H1 (cell line): ENCODE measurements around the gene ENPEP. TPM values are rescaled to one million over a fixed set of nuclear protein-coding genes. Genes with fewer than 3 reads are reported as not detected.

Experiments used
- CTCF ChIA-PET: fragments of 300-600 bp; sonication (Branson Sonifier 250); formaldehyde crosslinking; loops from one replicate; lab custom pipeline; 2021; ENCODE audit not compliant: partially characterized antibody; lab: Charles Lee
- POLR2A ChIA-PET: fragments of 300-600 bp; sonication (Branson Sonifier 250); formaldehyde crosslinking; loops from one replicate; lab custom pipeline; 2021; ENCODE audit warnings: inconsistent platforms; ENCODE audit not compliant: partially characterized antibody; lab: Charles Lee
- DNase-seq, 2 experiments: peaks; one replicate each; pipeline versions ENCODE4 v3.0.0 to v3.0.0-alpha.2; 2010 to 2022; ENCODE audit warnings: low spot score in 2 of 2, low read depth in 1 of 2, mixed read lengths in 1 of 2
- FAIRE-seq: peaks from 2 replicates; lab custom pipeline; 2011; peaks lifted over from hg19 to GRCh38; lab: Jason Lieb, UNC
- H2AFZ ChIP-seq: 2 replicates; pipeline ENCODE4 v1.8.1; 2012; ENCODE audit warnings: low read length, inconsistent platforms
- H2AK5ac ChIP-seq: 2 replicates; pipeline ENCODE4 v1.6.1; 2013; ENCODE audit warnings: low read depth, low read length
- H2BK120ac ChIP-seq: replicated peaks from 2 replicates; pipeline ENCODE3; 2013; ENCODE audit warnings: low read depth, low read length, inconsistent platforms
- H2BK12ac ChIP-seq: 2 replicates; pipeline ENCODE4 v1.6.1; 2013; ENCODE audit warnings: low read depth, low read length
- H2BK15ac ChIP-seq: 2 replicates; pipeline ENCODE4 v1.6.1; 2013; ENCODE audit warnings: low read length
- H2BK20ac ChIP-seq: 2 replicates; pipeline ENCODE4 v1.6.1; 2013; ENCODE audit warnings: low read length
- H2BK5ac ChIP-seq: 2 replicates; pipeline ENCODE4 v1.6.1; 2013; ENCODE audit warnings: low read depth, low read length
- H3K14ac ChIP-seq: 2 replicates; pipeline ENCODE4 v1.6.1; 2013; ENCODE audit warnings: inconsistent platforms; ENCODE audit not compliant: insufficient read length
- H3K18ac ChIP-seq: 2 replicates; pipeline ENCODE4 v1.6.1; 2013; ENCODE audit warnings: low read length; ENCODE audit errors: extremely low read depth
- H3K23ac ChIP-seq: 2 replicates; pipeline ENCODE4 v1.6.1; 2013; ENCODE audit warnings: inconsistent platforms; ENCODE audit not compliant: insufficient read length
- H3K23me2 ChIP-seq: 2 replicates; pipeline ENCODE4 v1.6.1; 2013; ENCODE audit warnings: low read depth, low read length
- H3K27ac ChIP-seq: 2 replicates; pipeline ENCODE4 v1.6.1; 2011; ENCODE audit warnings: low read depth, low read length, inconsistent platforms
- H3K27me3 ChIP-seq, 4 experiments: replicated peaks in 1 of 4; 1 replicate in 1 of 4; 2 replicates in 3 of 4; pipeline versions ENCODE4 v1.6.1 to v1.8.1; 2011 to 2013; ENCODE audit warnings: low read length in 3 of 4, mild to moderate bottlenecking in 3 of 4, inconsistent platforms in 2 of 4, mixed read lengths in 2 of 4, moderate library complexity in 1 of 4; ENCODE audit not compliant: control insufficient read depth in 3 of 4, insufficient read depth in 3 of 4; ENCODE audit errors: extremely low read depth in 1 of 4
- H3K36me3 ChIP-seq, 4 experiments: 2 replicates each; pipeline versions ENCODE4 v1.6.1 to v1.8.1; 2011 to 2013; ENCODE audit warnings: mild to moderate bottlenecking in 4 of 4, low read length in 3 of 4, moderate library complexity in 2 of 4, control low read depth in 1 of 4, inconsistent platforms in 1 of 4; ENCODE audit not compliant: insufficient read depth in 4 of 4, control insufficient read depth in 2 of 4
- H3K4ac ChIP-seq: replicated peaks from 2 replicates; pipeline ENCODE3; 2013; ENCODE audit warnings: low read length, low read depth, mixed read lengths, inconsistent platforms; ENCODE audit not compliant: insufficient read length
- H3K4me1 ChIP-seq, 4 experiments: replicated peaks in 1 of 4; 1 replicate in 1 of 4; 2 replicates in 3 of 4; pipeline versions ENCODE4 v1.6.1 to v1.8.1; 2011 to 2013; ENCODE audit warnings: low read length in 3 of 4, inconsistent platforms in 2 of 4, mixed read lengths in 1 of 4; ENCODE audit not compliant: insufficient read depth in 4 of 4, control insufficient read depth in 3 of 4
- H3K4me2 ChIP-seq, 2 experiments: 2 replicates each; pipeline versions ENCODE4 v1.6.1 to v1.8.1; 2011 to 2013; ENCODE audit warnings: low read depth in 2 of 2, low read length in 2 of 2, control low read depth in 1 of 2, inconsistent platforms in 1 of 2, mild to moderate bottlenecking in 1 of 2; ENCODE audit not compliant: insufficient read depth in 1 of 2
- H3K4me3 ChIP-seq, 4 experiments: fragments of 200-600, 300-600 bp in 1 of 4; sonication (generic), shearing (Covaris generic), sonication (Bioruptor Twin) in 1 of 4; 2 replicates each; pipeline versions ENCODE4 v1.5.1 to v1.8.1; 2011 to 2016; ENCODE audit warnings: low read length in 4 of 4, low read depth in 3 of 4, control low read depth in 2 of 4, inconsistent platforms in 2 of 4, mild to moderate bottlenecking in 2 of 4, mixed read lengths in 1 of 4, moderate library complexity in 1 of 4; ENCODE audit not compliant: insufficient read depth in 2 of 4; ENCODE audit errors: extremely low read depth in 1 of 4
- H3K56ac ChIP-seq: replicated peaks from 2 replicates; pipeline ENCODE3; 2013; ENCODE audit warnings: low read depth, mild to moderate bottlenecking, mixed read lengths, low read length, inconsistent platforms; ENCODE audit not compliant: insufficient read length
- H3K79me1 ChIP-seq: 2 replicates; pipeline ENCODE4 v1.6.1; 2013; ENCODE audit warnings: low read depth, low read length, control low read depth
- H3K79me2 ChIP-seq, 2 experiments: 2 replicates each; pipeline versions ENCODE4 v1.6.1 to v1.8.1; 2012 to 2013; ENCODE audit warnings: low read length in 2 of 2, mild to moderate bottlenecking in 2 of 2, inconsistent platforms in 1 of 2; ENCODE audit not compliant: insufficient read depth in 2 of 2, control insufficient read depth in 1 of 2
- H3K9ac ChIP-seq, 4 experiments: replicated peaks in 1 of 4; 1 replicate in 1 of 4; 2 replicates in 3 of 4; pipeline versions ENCODE4 v1.6.1 to v1.8.1; 2011 to 2013; ENCODE audit warnings: low read depth in 3 of 4, low read length in 3 of 4, control low read depth in 2 of 4, mild to moderate bottlenecking in 2 of 4, moderate library complexity in 2 of 4, inconsistent platforms in 1 of 4; ENCODE audit errors: extremely low read depth in 1 of 4
- H3K9me3 ChIP-seq, 2 experiments: 2 replicates each; pipeline versions ENCODE4 v1.6.1 to v1.8.1; 2012 to 2013; ENCODE audit warnings: mild to moderate bottlenecking in 2 of 2, moderate library complexity in 2 of 2, control low read depth in 1 of 2, inconsistent platforms in 1 of 2, low read depth in 1 of 2, low read length in 1 of 2, mixed read lengths in 1 of 2; ENCODE audit not compliant: insufficient read depth in 2 of 2
- H4K20me1 ChIP-seq, 2 experiments: replicated peaks in 1 of 2; 2 replicates each; pipeline versions ENCODE3 to v1.8.1; 2011 to 2013; ENCODE audit warnings: inconsistent platforms in 2 of 2, low read length in 2 of 2, mild to moderate bottlenecking in 1 of 2; ENCODE audit not compliant: insufficient read depth in 2 of 2, control insufficient read depth in 1 of 2
- H4K5ac ChIP-seq: 2 replicates; pipeline ENCODE4 v1.6.1; 2013; ENCODE audit warnings: low read length, low read depth, mixed read lengths, inconsistent platforms; ENCODE audit not compliant: insufficient read length
- H4K8ac ChIP-seq: 2 replicates; pipeline ENCODE4 v1.8.0; 2013; ENCODE audit warnings: mild to moderate bottlenecking, moderate library complexity, low read length, inconsistent platforms; ENCODE audit not compliant: insufficient read depth; ENCODE audit errors: extremely low read depth
- H4K91ac ChIP-seq: replicated peaks from 2 replicates; pipeline ENCODE3; 2013; ENCODE audit warnings: low read length, mixed read lengths, inconsistent platforms; ENCODE audit not compliant: insufficient read length
- CTBP2 ChIP-seq: IDR thresholded peaks from 2 replicates; pipeline ENCODE4 v1.7.0; 2011; ENCODE audit warnings: borderline replicate concordance, mild to moderate bottlenecking, moderate library complexity, mixed read lengths, low read length; ENCODE audit not compliant: insufficient read depth, insufficient read length
- GTF2F1 ChIP-seq: IDR thresholded peaks from 2 replicates; pipeline ENCODE4 v1.6.1; 2012; ENCODE audit warnings: low read depth, low read length, improper control_type of control experiment, borderline replicate concordance
- JUN ChIP-seq: IDR thresholded peaks from 2 replicates; pipeline ENCODE4 v1.6.1; 2011; ENCODE audit warnings: low read depth, mild to moderate bottlenecking, improper control_type of control experiment, low read length
- KDM1A ChIP-seq: fragments of 200-600, 300-600 bp; sonication (generic); IDR thresholded peaks from 2 replicates; pipeline ENCODE4 v1.7.1; 2016; ENCODE audit warnings: mild to moderate bottlenecking, low read length, borderline replicate concordance
- RAD21 ChIP-seq, 2 experiments: IDR thresholded peaks in 1 of 2; conservative IDR thresholded peaks in 1 of 2; 2 replicates each; pipeline ENCODE4 v1.6.1; 2011; ENCODE audit warnings: low read depth in 2 of 2, low read length in 2 of 2, improper control_type of control experiment in 1 of 2, inconsistent platforms in 1 of 2, mild to moderate bottlenecking in 1 of 2, moderate library complexity in 1 of 2
- SP4 ChIP-seq: IDR thresholded peaks from 2 replicates; pipeline ENCODE4 v1.6.1; 2012; ENCODE audit warnings: low read length, inconsistent platforms
- WGBS, 2 experiments: shearing (Covaris generic) in 1 of 2; methylation state at CpG; one replicate each; pipeline versions ENCODE4 v1.1.6 to v1.1.7; 2013 to 2015; ENCODE audit warnings: low lambda C conversion rate in 2 of 2, mixed read lengths in 2 of 2, inconsistent platforms in 1 of 2, low coverage in 1 of 2, missing lambda C conversion rate in 1 of 2; ENCODE audit not compliant: insufficient replicate concordance in 2 of 2, insufficient coverage in 1 of 2, insufficient read length in 1 of 2; ENCODE audit errors: extremely low coverage in 1 of 2, missing lambda C conversion rate in 1 of 2; 5-methylcytosine and 5-hydroxymethylcytosine counted together
- polyA plus RNA-seq, 7 experiments: library from polyadenylated mRNA; depleted of rRNA in 3 of 7; stranded (reverse) in 5 of 7; unstranded in 2 of 7; fragments of >200 nt in 5 of 7; fragments of 200-250 nt in 2 of 7; gene quantifications; 1 replicate in 5 of 7; 2 replicates in 1 of 7; 4 replicates in 1 of 7; pipeline versions ENCODE4 v1.2.1 to v1.2.3, GENCODE V29; 2011 to 2013; ENCODE audit warnings: missing spikeins in 2 of 7, mixed read lengths in 2 of 7
- total RNA-seq: library from RNA; stranded (reverse); fragmentation: NEBNext Ultra II Directional; extraction: Animal tissue kit (Norgen Biotek cat#: 25700); gene quantifications from 2 replicates; pipeline ENCODE4 v1.2.1, GENCODE V29; 2021
- TF ChIP-seq, protein P1 (sequence below), 3 experiments: IDR thresholded peaks; 1 replicate in 2 of 3; 2 replicates in 1 of 3; pipeline versions ENCODE4 v1.5.1 to v1.6.1; 2011; ENCODE audit warnings: low read length in 3 of 3, mild to moderate bottlenecking in 3 of 3, inconsistent platforms in 2 of 3, low read depth in 1 of 3, moderate library complexity in 1 of 3; ENCODE audit not compliant: insufficient read depth in 1 of 3; ENCODE audit errors: control extremely low read depth in 1 of 3

ENPEP gene
- total and polyA plus RNA-seq, 2 of the 8 experiments (the other 6 are each of a cell fraction or from before 2014, with no cell fraction given), result 0.09 to 0.61 TPM

DNA sequence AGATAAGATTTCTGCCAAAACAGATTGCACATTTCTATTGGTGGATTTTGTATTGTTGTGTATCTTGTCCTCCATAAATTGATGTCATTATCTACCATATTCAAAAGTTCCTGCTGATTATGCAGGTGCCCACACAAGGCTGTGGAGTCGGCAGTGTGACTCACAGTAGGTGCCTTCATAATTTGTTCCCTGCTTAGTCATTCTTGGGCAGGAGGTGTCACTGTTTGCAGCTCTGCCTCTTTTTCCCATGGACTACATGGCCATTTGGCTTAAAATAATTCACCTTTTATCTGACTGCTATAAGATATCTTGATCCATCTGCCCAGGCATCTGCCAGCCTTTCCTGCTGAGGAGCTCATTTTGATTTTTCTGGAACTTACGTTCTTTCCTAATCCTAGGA lies 33.6 kb upstream of the ENPEP start:
- TF ChIP-seq JUN (no peak), KDM1A (no peak), CTBP2 (no peak), SP4 (no peak), RAD21 (IDR thresholded peaks at IDR 0.05 in 1 of 2, conservative IDR thresholded peaks at IDR 0.05 in 1 of 2; ENCODE audit: low read depth in 2 of 2, low read length in 2 of 2) (peak in 1 of 2 experiments; percentile 32; a peak in 1 of 4 replicates), GTF2F1 (no peak)
- TF ChIP-seq, protein P1, sequence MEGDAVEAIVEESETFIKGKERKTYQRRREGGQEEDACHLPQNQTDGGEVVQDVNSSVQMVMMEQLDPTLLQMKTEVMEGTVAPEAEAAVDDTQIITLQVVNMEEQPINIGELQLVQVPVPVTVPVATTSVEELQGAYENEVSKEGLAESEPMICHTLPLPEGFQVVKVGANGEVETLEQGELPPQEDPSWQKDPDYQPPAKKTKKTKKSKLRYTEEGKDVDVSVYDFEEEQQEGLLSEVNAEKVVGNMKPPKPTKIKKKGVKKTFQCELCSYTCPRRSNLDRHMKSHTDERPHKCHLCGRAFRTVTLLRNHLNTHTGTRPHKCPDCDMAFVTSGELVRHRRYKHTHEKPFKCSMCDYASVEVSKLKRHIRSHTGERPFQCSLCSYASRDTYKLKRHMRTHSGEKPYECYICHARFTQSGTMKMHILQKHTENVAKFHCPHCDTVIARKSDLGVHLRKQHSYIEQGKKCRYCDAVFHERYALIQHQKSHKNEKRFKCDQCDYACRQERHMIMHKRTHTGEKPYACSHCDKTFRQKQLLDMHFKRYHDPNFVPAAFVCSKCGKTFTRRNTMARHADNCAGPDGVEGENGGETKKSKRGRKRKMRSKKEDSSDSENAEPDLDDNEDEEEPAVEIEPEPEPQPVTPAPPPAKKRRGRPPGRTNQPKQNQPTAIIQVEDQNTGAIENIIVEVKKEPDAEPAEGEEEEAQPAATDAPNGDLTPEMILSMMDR (IDR thresholded peaks at IDR 0.05; ENCODE audit: control extremely low read depth in 1 of 3, insufficient read depth in 1 of 3, low read depth in 1 of 3, low read length in 3 of 3), result peak in 1 of 3 experiments; percentile 23; a peak in 1 of 4 replicates
- Histone ChIP-seq H3K23me2 (peaks cover 1% of the 10 kb centered on the region; the same call in 1 of the 2 replicates), H3K36me3 (no peaks in the 10 kb centered on the region), H2AK5ac (no peak overlapping the region), H3K56ac (no peak overlapping the region), H2BK5ac (no peak overlapping the region), H4K20me1 (no peaks in the 10 kb centered on the region), H3K79me1 (no peaks in the 10 kb centered on the region), H2AFZ (no peak overlapping the region), H2BK15ac (no peak overlapping the region), H4K8ac (no peak overlapping the region), H3K18ac (no peak overlapping the region), H4K5ac (no peak overlapping the region), H3K9ac (no peak overlapping the region), H3K79me2 (no peaks in the 10 kb centered on the region), H3K23ac (no peak overlapping the region), H3K4me2 (no peak overlapping the region), H3K4me1 (no peaks in the 10 kb centered on the region), H3K4ac (no peak overlapping the region), H3K27me3 (no peaks in the 10 kb centered on the region), H3K9me3 (no peaks in the 10 kb centered on the region), H3K4me3 (no peak overlapping the region), H2BK12ac (no peak overlapping the region), H3K27ac (no peak overlapping the region), H3K14ac (no peak overlapping the region), H4K91ac (no peak overlapping the region), H2BK120ac (no peak overlapping the region), H2BK20ac (no peak overlapping the region)
- ChIA-PET CTCF (interaction anchor here (0.8 to 1.9 kb wide), 4 partner anchors 11 to 96 kb away, joined by 3 to 7 read pairs (median 3); no protein-coding TSS in a partner anchor), POLR2A (no interaction called here)
- FAIRE-seq (no peak), DNase-seq (no peak)
- 84% methylated on average over 2 of the region's 2 CpGs; no CpG with 5 or more reads in 1 of the 2 experiments for WGBS, 2 experiments
